Spleen (tissue), 11 donors: ENCODE data around the gene DHRS7. TPM values are rescaled to one million over a fixed set of nuclear protein-coding genes. Genes with fewer than 3 reads are reported as not detected.

Source experiments
- DNase-seq: peaks from one replicate; pipeline ENCODE4 v3.0.0-alpha.2; 2020
- H3K27ac ChIP-seq, 8 donors: fragments of 200-600 bp; sonication (generic) in 7 of 8; 1 replicate in 4 of 8; 2 replicates in 4 of 8; pipeline versions ENCODE4 v1.5.0 to v1.8.0; 2016 to 2021; ENCODE audit warnings: inconsistent platforms in 4 of 8, mild to moderate bottlenecking in 4 of 8, moderate library complexity in 1 of 8
- H3K27me3 ChIP-seq, 7 donors: fragments of 200-600 bp; sonication (generic) in 6 of 7; replicated peaks in 1 of 7; 1 replicate in 4 of 7; 2 replicates in 3 of 7; pipeline versions ENCODE4 v1.5.0 to v1.8.0; 2016 to 2021; ENCODE audit warnings: inconsistent platforms in 3 of 7, mild to moderate bottlenecking in 1 of 7
- H3K36me3 ChIP-seq, 6 donors: fragments of 200-600 bp; sonication (generic) in 5 of 6; 1 replicate in 4 of 6; 2 replicates in 2 of 6; pipeline versions ENCODE4 v1.5.0 to v1.8.0; 2016 to 2021; ENCODE audit warnings: inconsistent platforms in 2 of 6
- H3K4me1 ChIP-seq, 6 donors: fragments of 200-600 bp; sonication (generic) in 5 of 6; 1 replicate in 3 of 6; 2 replicates in 3 of 6; pipeline versions ENCODE4 v1.5.0 to v1.8.0; 2016 to 2021; ENCODE audit warnings: inconsistent platforms in 3 of 6
- H3K4me3 ChIP-seq, 8 donors: fragments of 200-600 bp; sonication (generic) in 7 of 8; 1 replicate in 4 of 8; 2 replicates in 4 of 8; pipeline versions ENCODE4 v1.5.0 to v1.8.0; 2016 to 2021; ENCODE audit warnings: inconsistent platforms in 4 of 8, mild to moderate bottlenecking in 4 of 8, moderate library complexity in 2 of 8
- H3K9me3 ChIP-seq, 8 donors: fragments of 200-600 bp; sonication (generic) in 7 of 8; 1 replicate in 4 of 8; 2 replicates in 4 of 8; pipeline versions ENCODE4 v1.5.0 to v1.8.0; 2016 to 2021; ENCODE audit warnings: inconsistent platforms in 4 of 8
- POLR2A ChIP-seq, 3 donors: fragments of 450-650 bp; IDR thresholded peaks; one replicate each; pipeline ENCODE4 v1.5.1; 2017; ENCODE audit warnings: antibody characterized with exemption in 3 of 3, mild to moderate bottlenecking in 1 of 3
- POLR2AphosphoS5 ChIP-seq, 3 donors: sonication (generic); formaldehyde crosslinking; IDR thresholded peaks; one replicate each; pipeline ENCODE4 v1.5.1; 2017; ENCODE audit warnings: antibody characterized with exemption in 3 of 3
- WGBS, 5 donors: extraction: QIAGEN DNeasy Blood & Tissue Kit in 3 of 5; methylation state at CpG; one replicate each; pipeline versions ENCODE4 v1.1.5 to v1.1.7; 2013 to 2018; 5-methylcytosine and 5-hydroxymethylcytosine counted together
- intact Hi-C: fragments of 100-400 bp; cut with DNase I; formaldehyde crosslinking; loops from one replicate; pipeline ENCODE4 v1.15.0; 2023; ENCODE audit warnings: low total_unique reads
- polyA plus RNA-seq, 3 donors: library from polyadenylated mRNA; stranded (reverse); fragments of 200-250 nt; gene quantifications; one replicate each; pipeline ENCODE4 v1.2.1, GENCODE V29; 2013
- total RNA-seq, 7 donors: library from RNA; depleted of rRNA in 3 of 7; stranded (reverse); fragments of >200 nt in 3 of 7; fragmentation: NEBNext Ultra II Directional in 4 of 7; extraction: Animal tissue kit (Norgen Biotek cat#: 25700) in 4 of 7; gene quantifications; one replicate each; pipeline versions ENCODE4 v1.1.0 to v1.2.1, GENCODE V29; 2016 to 2021
- TF ChIP-seq, protein P1 (sequence below), 11 experiments: fragments of 200-600 bp in 7 of 11; fragments of 450-650 bp in 4 of 11; sonication (generic) in 4 of 11; IDR thresholded peaks in 8 of 11; conservative IDR thresholded peaks in 3 of 11; 1 replicate in 7 of 11; 2 replicates in 4 of 11; pipeline versions ENCODE4 v1.4.0 to v1.8.0; 2016 to 2021; ENCODE audit warnings: antibody characterized with exemption in 11 of 11, inconsistent platforms in 4 of 11, mild to moderate bottlenecking in 1 of 11
- donor health status: healthy with polysubstance abuse.
- donor health status: DM: no; HTN: no; CAD: no; lungs with moderate emphysema.
- donor health status: DM: no; HTN: no; CAD: no.
- donor health status: Bipolar disorder and iron deficiency.
- donor health status: healthy.
- donor health status: DM: no; HTN: no; CAD: no.
- donor health status: DM: yes; HTN: yes; CAD: no.

The DHRS7 gene
- total and polyA plus RNA-seq, 10 donors, result 30.0 to 93.1 (median 50.6) TPM

DNA sequence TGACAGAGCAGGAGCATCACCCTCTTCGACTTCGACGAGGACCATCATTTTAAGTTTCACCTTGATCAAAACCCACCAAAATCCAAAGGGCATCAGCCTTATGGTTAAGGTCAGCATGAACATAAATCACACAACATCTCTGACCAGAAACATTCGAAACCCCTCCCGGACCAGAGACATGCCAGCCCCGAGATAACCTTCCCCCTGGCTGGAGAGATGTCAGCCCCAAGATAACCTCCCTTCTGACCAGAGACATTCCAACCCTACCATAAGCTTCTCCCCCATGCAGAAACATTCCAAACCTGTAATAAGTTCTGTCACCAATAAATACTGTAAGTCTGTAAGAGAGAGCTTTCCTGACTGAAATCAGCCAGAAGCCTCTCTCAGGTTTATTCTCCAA, 67.2 kb downstream of the DHRS7 start:
- Histone ChIP-seq H3K36me3 (peaks cover 0 to 18% (median 2%) of the 10 kb centered on the region in 6 donors), H3K4me1 (peaks cover 16 to 52% (median 36%) of the 10 kb centered on the region in 6 donors), H3K4me3 (no peak overlapping the region), H3K27ac (no peak overlapping the region), H3K27me3 (no peaks in the 10 kb centered on the region), H3K9me3 (no peaks in the 10 kb centered on the region)
- WGBS, 5 donors, result 86 to 95% (median 93%) methylated on average over 6 of the region's 6 CpGs
- DNase-seq, result no peak
- TF ChIP-seq, protein P1, sequence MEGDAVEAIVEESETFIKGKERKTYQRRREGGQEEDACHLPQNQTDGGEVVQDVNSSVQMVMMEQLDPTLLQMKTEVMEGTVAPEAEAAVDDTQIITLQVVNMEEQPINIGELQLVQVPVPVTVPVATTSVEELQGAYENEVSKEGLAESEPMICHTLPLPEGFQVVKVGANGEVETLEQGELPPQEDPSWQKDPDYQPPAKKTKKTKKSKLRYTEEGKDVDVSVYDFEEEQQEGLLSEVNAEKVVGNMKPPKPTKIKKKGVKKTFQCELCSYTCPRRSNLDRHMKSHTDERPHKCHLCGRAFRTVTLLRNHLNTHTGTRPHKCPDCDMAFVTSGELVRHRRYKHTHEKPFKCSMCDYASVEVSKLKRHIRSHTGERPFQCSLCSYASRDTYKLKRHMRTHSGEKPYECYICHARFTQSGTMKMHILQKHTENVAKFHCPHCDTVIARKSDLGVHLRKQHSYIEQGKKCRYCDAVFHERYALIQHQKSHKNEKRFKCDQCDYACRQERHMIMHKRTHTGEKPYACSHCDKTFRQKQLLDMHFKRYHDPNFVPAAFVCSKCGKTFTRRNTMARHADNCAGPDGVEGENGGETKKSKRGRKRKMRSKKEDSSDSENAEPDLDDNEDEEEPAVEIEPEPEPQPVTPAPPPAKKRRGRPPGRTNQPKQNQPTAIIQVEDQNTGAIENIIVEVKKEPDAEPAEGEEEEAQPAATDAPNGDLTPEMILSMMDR (IDR thresholded peaks at IDR 0.05 in 8 of 11, conservative IDR thresholded peaks at IDR 0.05 in 3 of 11), result no peak
- TF ChIP-seq POLR2A (IDR thresholded peaks at IDR 0.05) (no peak), POLR2AphosphoS5 (IDR thresholded peaks at IDR 0.05) (no peak)
- intact Hi-C loops, result loop anchor here (5.0 to 10.0 kb wide), 2 partner anchors 149 to 613 kb away; partner anchors contain the start of genes JKAMP, L3HYPDH and PPM1A

DNA sequence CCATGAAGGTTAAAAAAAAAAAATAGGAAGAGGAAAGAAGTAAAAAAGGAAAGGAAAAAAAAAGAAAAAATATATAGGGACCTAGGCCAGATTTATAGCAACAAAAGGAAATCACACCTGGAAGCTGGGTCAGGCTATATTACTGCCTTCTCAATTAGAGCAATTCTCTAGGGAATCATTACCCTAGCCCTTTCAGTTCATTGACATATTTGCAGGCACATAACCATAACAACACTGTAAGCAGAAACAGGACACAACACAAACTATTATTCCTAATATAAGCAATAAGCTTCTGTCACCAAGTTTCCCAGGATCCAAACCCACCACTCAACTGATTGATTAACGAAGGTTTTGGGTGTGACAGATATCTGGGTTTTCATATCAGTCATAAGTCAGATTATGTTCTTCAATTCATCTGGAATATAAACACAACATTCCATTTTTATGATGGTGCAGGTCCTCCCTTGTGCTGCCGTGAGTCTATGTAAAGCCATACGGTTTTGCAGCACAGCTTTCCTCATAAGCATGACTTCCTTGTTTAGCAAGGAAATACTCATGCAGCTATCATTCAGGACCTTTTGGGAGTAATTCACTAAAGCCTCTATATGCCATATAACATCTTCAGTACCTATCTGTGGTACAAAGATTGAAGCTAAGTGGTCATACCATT, 69.3 kb downstream of the DHRS7 start:
- 42 to 78% (median 52%) methylated on average over 3 of the region's 3 CpGs for WGBS, 5 donors
- H3K9me3 ChIP-seq, result no peaks in the 10 kb centered on the region
- TF ChIP-seq POLR2A (IDR thresholded peaks at IDR 0.05), result no peak
- no peak for TF ChIP-seq POLR2AphosphoS5 (IDR thresholded peaks at IDR 0.05)
- no peak for DNase-seq
- H3K27ac ChIP-seq, result no peak overlapping the region
- intact Hi-C loops, result loop anchor here (5.0 to 10.0 kb wide), 2 partner anchors 151 to 611 kb away; partner anchors contain the start of genes JKAMP, L3HYPDH and PPM1A
- peaks cover 0 to 18% (median 2%) of the 10 kb centered on the region in 6 donors for H3K36me3 ChIP-seq
- H3K27me3 ChIP-seq, result no peaks in the 10 kb centered on the region
- peaks cover 18 to 52% (median 39%) of the 10 kb centered on the region in 6 donors for H3K4me1 ChIP-seq
- H3K4me3 ChIP-seq, result no peak overlapping the region

DNA sequence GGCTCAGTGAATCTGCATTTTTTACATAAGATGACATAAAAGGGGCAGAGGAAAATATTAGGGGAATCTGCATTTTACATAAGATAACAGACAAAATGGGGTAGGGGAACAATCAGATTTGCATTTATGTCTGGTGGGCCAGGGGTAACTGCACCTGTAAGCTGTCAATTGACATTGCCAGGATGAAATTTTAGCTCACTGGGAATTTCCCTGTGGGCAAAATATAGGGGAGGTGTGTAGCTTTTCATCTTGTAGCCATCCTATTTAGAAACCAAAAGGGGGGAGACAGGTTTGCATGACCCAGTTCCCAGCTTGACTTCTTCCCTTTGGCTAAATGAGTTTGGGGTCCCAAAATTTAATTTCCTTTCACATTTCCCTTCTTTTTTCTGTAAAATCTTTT, 70.0 kb downstream of the DHRS7 start:
- no peaks in the 10 kb centered on the region for H3K9me3 ChIP-seq
- no peak for TF ChIP-seq POLR2A (IDR thresholded peaks at IDR 0.05)
- no peak for TF ChIP-seq POLR2AphosphoS5 (IDR thresholded peaks at IDR 0.05)
- TF ChIP-seq, protein P1 (IDR thresholded peaks at IDR 0.05 in 8 of 11, conservative IDR thresholded peaks at IDR 0.05 in 3 of 11), result no peak
- no peak for DNase-seq
- H3K27me3 ChIP-seq, result no peaks in the 10 kb centered on the region
- no peak overlapping the region for H3K27ac ChIP-seq
- intact Hi-C loops, result loop anchor here (5.0 to 10.0 kb wide), 2 partner anchors 152 to 610 kb away; partner anchors contain the start of genes JKAMP, L3HYPDH and PPM1A
- H3K4me3 ChIP-seq, result no peak overlapping the region
- H3K4me1 ChIP-seq, result peaks cover 18 to 55% (median 40%) of the 10 kb centered on the region in 6 donors
- H3K36me3 ChIP-seq, result peaks cover 0 to 18% (median 2%) of the 10 kb centered on the region in 6 donors

DNA sequence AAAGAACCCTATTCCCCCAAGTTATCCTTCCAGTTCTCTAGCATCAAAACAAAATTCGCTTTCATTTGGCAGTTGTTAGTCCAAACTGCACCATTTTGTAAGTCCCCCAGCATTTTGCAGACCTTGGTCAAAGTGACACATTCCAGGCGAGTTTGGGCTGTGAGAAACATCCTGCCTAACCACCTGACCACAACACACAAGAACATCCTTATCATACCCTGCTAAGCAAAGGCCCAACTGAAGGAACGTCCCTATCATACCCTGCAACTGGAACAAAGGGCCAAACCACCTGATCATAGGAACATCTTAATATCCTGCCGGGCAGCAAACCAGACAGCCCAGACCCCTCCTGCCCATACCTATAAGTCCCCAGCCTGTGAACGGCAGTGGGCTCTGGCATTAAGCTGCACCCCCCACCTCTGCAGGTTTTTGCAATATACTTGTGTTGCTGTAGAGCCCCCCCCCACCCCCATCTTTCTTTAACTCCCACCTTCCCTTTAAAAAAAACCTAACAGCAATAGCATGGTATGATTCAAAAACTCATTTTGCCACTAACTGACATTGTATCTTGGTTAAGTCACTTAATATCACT, 70.8 kb downstream of the DHRS7 start:
- peaks cover 18 to 47% (median 37%) of the 10 kb centered on the region in 6 donors for H3K4me1 ChIP-seq
- TF ChIP-seq POLR2AphosphoS5 (IDR thresholded peaks at IDR 0.05) (no peak), POLR2A (IDR thresholded peaks at IDR 0.05) (no peak)
- TF ChIP-seq, protein P1 (IDR thresholded peaks at IDR 0.05 in 8 of 11, conservative IDR thresholded peaks at IDR 0.05 in 3 of 11), result no peak
- peaks cover 0 to 18% (median 2%) of the 10 kb centered on the region in 6 donors for H3K36me3 ChIP-seq
- WGBS, 5 donors, result 55 to 66% (median 60%) methylated on average over 5 of the region's 5 CpGs
- H3K4me3 ChIP-seq, result peak overlapping the region in 1 of 8 donors; percentile 20
- DNase-seq, result peak; percentile 63
- intact Hi-C loops, result loop anchor here (5.0 to 10.0 kb wide), 2 partner anchors 68 to 610 kb away; partner anchors contain the start of genes JKAMP and L3HYPDH
- no peaks in the 10 kb centered on the region for H3K27me3 ChIP-seq
- H3K9me3 ChIP-seq, result no peaks in the 10 kb centered on the region
- H3K27ac ChIP-seq, result peak overlapping the region in 2 of 8 donors; percentile 98 to 99

Other genes with a start within 250 kb of the DHRS7 start
- not detected for gene LRRC9, start 245.3 kb downstream of the DHRS7 start, total RNA-seq
- not detected for gene LRRC9, start 245.3 kb downstream of the DHRS7 start, polyA plus RNA-seq
- gene PCNX4, start 73.5 kb downstream of the DHRS7 start, total RNA-seq, result 100 to 1,000 TPM in 1 of 7 donors, 10 to 100 TPM in 6; 40.2 to 102 (median 51.9) TPM
- 10 to 100 TPM; 11.5 to 12.7 (median 12.2) TPM for gene PCNX4, start 73.5 kb downstream of the DHRS7 start, polyA plus RNA-seq
- 10 to 100 TPM; 34.7 to 63.0 (median 53.0) TPM for gene PPM1A, start 83.8 kb upstream of the DHRS7 start, total RNA-seq
- 10 to 100 TPM; 15.5 to 21.4 (median 18.6) TPM for gene PPM1A, start 83.8 kb upstream of the DHRS7 start, polyA plus RNA-seq